Caki2 (cell line): ENCODE data around the gene DTNA. TPM values are rescaled to one million over a fixed set of nuclear protein-coding genes. Genes with fewer than 3 reads are reported as not detected.

ENCODE experiments used
- DNase-seq: peaks from one replicate; pipeline ENCODE4 v3.0.0-alpha.2; 2015; ENCODE audit warnings: low read depth
- in situ Hi-C: cut with HindIII; loops from 2 replicates; pipeline ENCODE4 v1.10.0; 2016; ENCODE audit warnings: low sequenced_read_pairs, low pct_unique_long_range_greater_than_20kb, mixed read lengths
- total RNA-seq: library from RNA; depleted of rRNA; stranded (reverse); fragments of >200 nt; shearing (Covaris generic); gene quantifications from 2 replicates; pipeline ENCODE4 v1.2.3, GENCODE V29; 2014; ENCODE audit warnings: low replicate concordance

Gene DTNA
- total RNA-seq, 1 experiment from 2014 or later, result 0.34 TPM

GRCh38 chr18:34795070-34795732, 85.1 kb downstream of the DTNA start:
- DNase-seq, result no peak
- in situ Hi-C loops, result no loop called here

- in situ Hi-C loops, result no loop called here
Measured at GRCh38 chr18:34796035-34796657, 86.0 kb downstream of the DTNA start.

GRCh38 chr18:34799291-34799690, 89.2 kb downstream of the DTNA start:
- in situ Hi-C loops, result no loop called here
- DNase-seq, result no peak

More at GRCh38 chr18:34796035-34796657, 86.0 kb downstream of the DTNA start:
- no peak for DNase-seq

- no peak for DNase-seq
- in situ Hi-C loops, result no loop called here
Measured at GRCh38 chr18:34800381-34800780, 90.3 kb downstream of the DTNA start.

GRCh38 chr18:34801774-34802173, 91.7 kb downstream of the DTNA start:
- no peak for DNase-seq
- in situ Hi-C loops, result no loop called here

- no peak for DNase-seq
- in situ Hi-C loops, result no loop called here
Measured at GRCh38 chr18:34802959-34803358, 92.9 kb downstream of the DTNA start.

GRCh38 chr18:34803877-34804400, 93.8 kb downstream of the DTNA start:
- DNase-seq, result no peak
- in situ Hi-C loops, result no loop called here

- no peak for DNase-seq
- in situ Hi-C loops, result no loop called here
Measured at GRCh38 chr18:34805103-34805877, 95.2 kb downstream of the DTNA start.

GRCh38 chr18:34805878-34806351, 95.8 kb downstream of the DTNA start:
- in situ Hi-C loops, result no loop called here
- DNase-seq, result no peak

- in situ Hi-C loops, result no loop called here
- no peak for DNase-seq
Measured at GRCh38 chr18:34806527-34806926, 96.4 kb downstream of the DTNA start.

- in situ Hi-C loops, result no loop called here
- DNase-seq, result peak; percentile 2
Measured at GRCh38 chr18:34807106-34807796, 97.2 kb downstream of the DTNA start.

- in situ Hi-C loops, result no loop called here
- no peak for DNase-seq
Measured at GRCh38 chr18:34808389-34808788, 98.3 kb downstream of the DTNA start.

- in situ Hi-C loops, result no loop called here
- no peak for DNase-seq
Measured at GRCh38 chr18:34809451-34810072, 99.5 kb downstream of the DTNA start.

- in situ Hi-C loops, result no loop called here
- DNase-seq, result no peak
Measured at GRCh38 chr18:34816183-34816582, 106.1 kb downstream of the DTNA start.

- in situ Hi-C loops, result no loop called here
- no peak for DNase-seq
Measured at GRCh38 chr18:34817636-34818035, 107.5 kb downstream of the DTNA start.

GRCh38 chr18:34818064-34818463, 108.0 kb downstream of the DTNA start:
- DNase-seq, result no peak
- in situ Hi-C loops, result no loop called here

GRCh38 chr18:34820360-34821065, 110.4 kb downstream of the DTNA start:
- DNase-seq, result no peak
- in situ Hi-C loops, result no loop called here
